SK-N-MC (cell line): ENCODE results near the gene TBX1.

ENCODE experiments used
- EZH2 ChIP-seq: fragments of 200-600 bp; sonication (generic); IDR thresholded peaks from one replicate; pipeline ENCODE4 v1.6.1; 2017; ENCODE audit warnings: antibody characterized with exemption
- POLR2AphosphoS5 ChIP-seq: IDR thresholded peaks from 2 replicates; pipeline ENCODE4 v1.6.1; 2012; ENCODE audit warnings: mild to moderate bottlenecking, low read depth, low read length, borderline replicate concordance

- TF ChIP-seq EZH2 (no peak), POLR2AphosphoS5 (no peak)
Observed at GRCh38 chr22:19713650-19714311, 46.8 kb upstream of the TBX1 start.
